PC-3 (cell line): ENCODE results near the gene KLHL25. TPM values are rescaled to one million over a fixed set of nuclear protein-coding genes. Genes with fewer than 3 reads are reported as not detected.

Experiments used
- ATAC-seq: fragments of 200-7000 bp; cut with Tn5 transposase; 2 replicates; pipeline ENCODE4 v1.9.1; 2020; ENCODE audit warnings: mild to moderate bottlenecking, moderate library complexity
- BruUV-seq: library from RNA; stranded (reverse); fragments of 400-500 nt; replicated peaks from 2 replicates; lab custom pipeline; 2021; lab: Mats Ljungman, UMichigan
- CTCF ChIA-PET: fragments of 300-600 bp; sonication (Branson Sonifier 250); formaldehyde crosslinking; loops from one replicate; lab custom pipeline; 2022; ENCODE audit warnings: antibody characterized with exemption; lab: Charles Lee
- POLR2A ChIA-PET: fragments of 300-600 bp; sonication (Branson Sonifier 250); formaldehyde crosslinking; loops from one replicate; lab custom pipeline; 2022; ENCODE audit warnings: antibody characterized with exemption; ENCODE audit not compliant: unreplicated experiment; lab: Charles Lee
- DNase-seq: peaks from one replicate; pipeline ENCODE4 v3.0.0-alpha.2; 2015
- H2AFZ ChIP-seq: fragments of 300-600 bp; sonication (generic); 2 replicates; pipeline ENCODE4 v1.6.0; 2016; ENCODE audit warnings: antibody characterized with exemption, low read length
- H3F3A ChIP-seq: fragments of 300-600 bp; sonication (generic); one replicate; pipeline ENCODE4 v1.6.0; 2017; ENCODE audit warnings: antibody characterized with exemption, low read length, control low read depth, mild to moderate bottlenecking; ENCODE audit not compliant: unreplicated experiment
- H3K27ac ChIP-seq: fragments of 300-600 bp; sonication (generic); 2 replicates; pipeline ENCODE4 v1.5.1; 2016; ENCODE audit warnings: mild to moderate bottlenecking, low read length
- H3K27me3 ChIP-seq: fragments of 300-600 bp; sonication (generic); 2 replicates; pipeline ENCODE4 v1.6.1; 2016; ENCODE audit warnings: low read length, mixed read lengths
- H3K36me3 ChIP-seq: fragments of 300-600 bp; sonication (generic); 2 replicates; pipeline ENCODE4 v1.6.1; 2016; ENCODE audit warnings: low read depth, mixed run types, low read length, mixed read lengths
- H3K4me1 ChIP-seq: fragments of 300-600 bp; sonication (generic); 2 replicates; pipeline ENCODE4 v1.5.1; 2016; ENCODE audit warnings: low read length; ENCODE audit not compliant: insufficient read depth
- H3K4me2 ChIP-seq: fragments of 300-600 bp; sonication (generic); 2 replicates; pipeline ENCODE4 v1.6.0; 2016; ENCODE audit warnings: low read length
- H3K4me3 ChIP-seq: fragments of 300-600 bp; sonication (generic); 2 replicates; pipeline ENCODE4 v1.5.1; 2016; ENCODE audit warnings: mild to moderate bottlenecking, low read length, mixed read lengths
- H3K79me2 ChIP-seq: fragments of 300-600 bp; sonication (generic); 2 replicates; pipeline ENCODE4 v1.6.1; 2017; ENCODE audit warnings: low read length, mixed read lengths
- H3K9ac ChIP-seq: fragments of 300-600 bp; sonication (generic); 2 replicates; pipeline ENCODE4 v1.6.0; 2016; ENCODE audit warnings: mild to moderate bottlenecking, low read length
- H3K9me2 ChIP-seq: fragments of 300-600 bp; sonication (generic); replicated peaks from 2 replicates; pipeline ENCODE4 v1.6.1; 2016; ENCODE audit warnings: mixed run types, low read length, mixed read lengths
- H3K9me3 ChIP-seq: fragments of 300-600 bp; sonication (generic); 2 replicates; pipeline ENCODE4 v1.6.1; 2016; ENCODE audit warnings: low read length, mixed read lengths
- H4K20me1 ChIP-seq: fragments of 300-600 bp; sonication (generic); 2 replicates; pipeline ENCODE4 v1.6.1; 2016; ENCODE audit warnings: low read length, mixed read lengths
- CTCF ChIP-seq: fragments of 300-600 bp; sonication (generic); conservative IDR thresholded peaks from 2 replicates; pipeline ENCODE4 v1.5.1; 2017; ENCODE audit warnings: antibody characterized with exemption, low read depth, mild to moderate bottlenecking, low read length
- EZH2 ChIP-seq: fragments of 300-600 bp; sonication (generic); IDR thresholded peaks from one replicate; pipeline ENCODE4 v1.6.1; 2017; ENCODE audit warnings: antibody characterized with exemption, mild to moderate bottlenecking, low read length; ENCODE audit not compliant: unreplicated experiment
- EZH2phosphoT487 ChIP-seq: fragments of 300-600 bp; sonication (generic); IDR thresholded peaks from 2 replicates; pipeline ENCODE4 v1.6.1; 2018; ENCODE audit warnings: mild to moderate bottlenecking, antibody characterized with exemption, low read length, borderline replicate concordance
- intact Hi-C: fragments of 100-400 bp; cut with micrococcal nuclease; formaldehyde crosslinking; loops from 2 replicates; pipeline ENCODE4 v1.9.0; 2023
- total RNA-seq: library from RNA; depleted of rRNA; stranded (reverse); fragments of >200 nt; gene quantifications from 2 replicates; pipeline ENCODE4 v1.2.3, GENCODE V29; 2014

The KLHL25 gene
- total RNA-seq, 1 experiment from 2014 or later, result 7.2 TPM

DNA sequence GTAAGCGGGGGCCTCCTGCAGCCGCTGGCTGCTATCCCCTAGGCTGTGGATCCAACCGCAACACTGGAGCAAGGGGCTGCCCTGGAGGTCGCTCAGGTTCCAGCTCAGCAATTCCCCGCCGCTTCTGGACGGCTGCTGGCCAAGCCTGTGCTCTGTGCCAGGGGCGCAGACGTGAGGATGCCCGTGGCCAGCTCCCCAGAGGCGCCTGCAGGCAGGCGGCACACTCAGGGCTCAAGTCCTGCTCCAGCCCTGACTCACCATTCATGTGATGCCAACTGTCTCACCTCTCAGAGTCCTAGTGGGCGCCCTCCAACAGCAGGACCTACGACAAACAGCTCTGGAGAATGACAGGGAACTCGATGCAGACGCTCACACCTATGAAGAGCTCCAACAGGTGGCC is 31.6 kb downstream of the KLHL25 start:
- no TSS peak for BruUV-seq
- Histone ChIP-seq H3K9me2 (no peaks in the 10 kb centered on the region), H2AFZ (no peak overlapping the region), H3K9ac (no peak overlapping the region), H3K9me3 (no peaks in the 10 kb centered on the region), H3K4me1 (no peaks in the 10 kb centered on the region), H3K4me3 (no peak overlapping the region), H3K79me2 (no peaks in the 10 kb centered on the region), H3K27me3 (no peaks in the 10 kb centered on the region), H3K4me2 (no peak overlapping the region), H4K20me1 (no peaks in the 10 kb centered on the region), H3K27ac (no peak overlapping the region), H3K36me3 (no peaks in the 10 kb centered on the region), H3F3A (no peaks in the 10 kb centered on the region)
- TF ChIP-seq EZH2, result no peak
- no peak for TF ChIP-seq EZH2phosphoT487
- TF ChIP-seq CTCF, result no peak
- CTCF ChIA-PET, result no interaction called here
- POLR2A ChIA-PET, result no interaction called here
- intact Hi-C loops, result no loop called here
- DNase-seq (no peak), ATAC-seq (no peak)

DNA sequence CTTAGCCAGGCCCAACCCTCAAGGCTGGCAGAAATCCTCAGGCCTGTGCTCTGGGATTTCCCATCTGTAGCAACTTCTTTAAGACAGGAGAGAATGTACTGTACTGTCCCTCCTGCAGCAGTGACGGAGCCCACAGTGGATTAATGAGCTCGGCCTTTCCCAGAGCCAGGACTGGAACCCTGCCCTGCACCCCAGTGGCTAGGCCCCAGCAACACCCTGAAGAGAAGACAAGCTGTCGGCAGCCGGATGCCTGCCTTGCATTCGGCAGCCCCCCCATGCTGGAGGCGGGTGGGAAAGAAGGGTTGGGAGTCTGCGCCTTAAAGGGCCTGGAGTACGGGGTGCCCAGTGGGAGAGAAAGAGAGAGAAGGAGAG is 32.0 kb downstream of the KLHL25 start:
- ChIA-PET POLR2A (no interaction called here), CTCF (no interaction called here)
- Histone ChIP-seq H3K9me2 (no peaks in the 10 kb centered on the region), H3F3A (no peaks in the 10 kb centered on the region), H3K27ac (no peak overlapping the region), H3K9me3 (no peaks in the 10 kb centered on the region), H3K4me1 (no peaks in the 10 kb centered on the region), H3K4me3 (no peak overlapping the region), H3K79me2 (no peaks in the 10 kb centered on the region), H3K4me2 (no peak overlapping the region), H4K20me1 (no peaks in the 10 kb centered on the region), H3K9ac (no peak overlapping the region), H2AFZ (no peak overlapping the region), H3K36me3 (no peaks in the 10 kb centered on the region), H3K27me3 (no peaks in the 10 kb centered on the region)
- ATAC-seq (no peak), DNase-seq (no peak)
- TF ChIP-seq CTCF (no peak), EZH2 (no peak), EZH2phosphoT487 (no peak)
- intact Hi-C loops, result no loop called here
- no TSS peak for BruUV-seq

GRCh38 chr15:85762039-85762755 is 32.5 kb downstream of the KLHL25 start:
- Histone ChIP-seq H3K36me3 (no peaks in the 10 kb centered on the region), H2AFZ (no peak overlapping the region), H3K4me2 (no peak overlapping the region), H4K20me1 (no peaks in the 10 kb centered on the region), H3K27ac (no peak overlapping the region), H3K4me1 (no peaks in the 10 kb centered on the region), H3F3A (no peaks in the 10 kb centered on the region), H3K9ac (no peak overlapping the region), H3K9me3 (no peaks in the 10 kb centered on the region), H3K27me3 (no peaks in the 10 kb centered on the region), H3K9me2 (no peaks in the 10 kb centered on the region), H3K4me3 (no peak overlapping the region), H3K79me2 (no peaks in the 10 kb centered on the region)
- ChIA-PET CTCF (no interaction called here), POLR2A (interaction anchor here (0.5 kb wide), 1 partner anchor 1558 kb away, joined by 3 read pairs; no protein-coding TSS in a partner anchor)
- TF ChIP-seq EZH2, result no peak
- TF ChIP-seq EZH2phosphoT487, result no peak
- no peak for TF ChIP-seq CTCF
- DNase-seq (no peak), ATAC-seq (no peak)
- no TSS peak for BruUV-seq
- intact Hi-C loops, result no loop called here
